Activated T-cell treated with anti-CD3 and anti-CD28 coated beads, Interleukin-2, amount 50 U/mL, for 72 hours (primary cell): ENCODE measurements around the gene GNPDA1. TPM values are rescaled to one million over a fixed set of nuclear protein-coding genes. Genes with fewer than 3 reads are reported as not detected.
"Not testable (repeated sequence)": the region's sequence is repeated elsewhere in the genome, so short reads cannot be mapped to it uniquely, and the experiment has no call there.

Experiments used
- ATAC-seq, 2 donors: fragments of 150-1000 bp; cut with Tn5 transposase; replicated peaks in 1 of 2; 2 replicates each; pipeline ENCODE4 v1.10.0; 2021; ENCODE audit warnings: moderate library complexity in 2 of 2, mild to moderate bottlenecking in 1 of 2
- DNase-seq, 2 donors: peaks; one replicate each; pipeline ENCODE4 v3.0.0; 2021 to 2022; ENCODE audit warnings: mixed read lengths in 1 of 2
- H3K27ac Mint-ChIP-seq: one replicate; pipeline ENCODE4 v1.8.0; 2022; ENCODE audit warnings: mild to moderate bottlenecking, moderate library complexity, mixed read lengths
- H3K27me3 Mint-ChIP-seq: one replicate; pipeline ENCODE4 v1.8.0; 2022; ENCODE audit warnings: low read depth, mixed read lengths
- H3K36me3 Mint-ChIP-seq, 2 donors: one replicate each; pipeline ENCODE4 v1.8.0; 2022; ENCODE audit warnings: mixed read lengths in 2 of 2, mild to moderate bottlenecking in 1 of 2; ENCODE audit not compliant: insufficient read depth in 2 of 2
- H3K4me1 Mint-ChIP-seq: one replicate; pipeline ENCODE4 v1.8.0; 2022; ENCODE audit warnings: low read depth, mixed read lengths
- H3K4me3 Mint-ChIP-seq, 2 donors: one replicate each; pipeline ENCODE4 v1.8.0; 2022; ENCODE audit warnings: mild to moderate bottlenecking in 2 of 2, mixed read lengths in 2 of 2, moderate library complexity in 2 of 2
- H3K9me3 Mint-ChIP-seq, 2 donors: one replicate each; pipeline ENCODE4 v1.8.0; 2022; ENCODE audit warnings: mixed read lengths in 2 of 2
- total RNA-seq, 2 donors: library from RNA; stranded (reverse); gene quantifications; one replicate each; pipeline ENCODE4 v1.2.3, GENCODE V29; 2022

GNPDA1 gene
- total RNA-seq, 2 donors from 2014 or later: 23.6 to 28.0 TPM

DNA sequence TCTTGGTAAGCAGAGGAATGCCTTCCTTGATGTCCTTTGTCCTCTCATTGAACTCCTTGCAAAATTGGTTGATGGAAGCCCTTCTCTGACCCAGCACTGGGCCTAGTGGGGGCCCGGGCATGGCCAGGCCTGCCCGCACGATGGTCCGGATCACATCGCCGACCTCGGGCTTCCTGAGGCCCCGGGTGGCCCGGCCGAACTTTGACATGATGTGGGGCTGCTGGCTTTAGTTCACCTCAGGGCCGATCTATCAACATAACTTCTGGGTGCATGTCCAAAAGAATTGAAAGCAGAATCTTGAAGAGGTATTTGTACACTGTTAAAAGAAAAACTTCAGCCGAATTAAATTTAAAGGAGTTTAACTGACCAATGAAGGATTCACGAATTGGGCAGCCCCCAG is 24.1 kb upstream of the GNPDA1 start:
- no peaks in the 10 kb centered on the region for H3K27me3 Mint-ChIP-seq
- peaks cover 9% of the 10 kb centered on the region for H3K4me1 Mint-ChIP-seq
- H3K27ac Mint-ChIP-seq: no peak overlapping the region
- H3K36me3 Mint-ChIP-seq: peaks cover 0 to 2% of the 10 kb centered on the region in 2 donors
- ATAC-seq: no peak
- no peaks in the 10 kb centered on the region for H3K9me3 Mint-ChIP-seq
- no peak overlapping the region for H3K4me3 Mint-ChIP-seq
- DNase-seq: no peak

DNA sequence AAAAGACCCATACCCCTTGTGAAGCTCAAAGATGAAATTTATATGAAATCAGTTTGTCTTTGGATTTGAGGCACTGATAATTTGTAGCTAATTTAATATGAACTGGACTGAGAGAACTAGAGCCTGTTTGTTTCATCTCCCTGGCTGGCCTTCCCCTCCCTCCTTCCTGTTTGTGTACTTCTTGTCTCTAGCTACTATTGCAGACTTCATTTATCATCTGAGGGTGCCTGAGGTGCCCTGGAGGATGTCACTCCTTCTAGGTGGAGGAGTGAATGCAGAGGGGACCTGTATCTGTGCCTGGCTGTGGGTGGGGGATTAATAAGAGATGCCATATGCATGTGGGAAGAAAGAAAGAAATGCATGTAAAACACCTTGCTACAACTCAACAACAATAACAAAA is 22.2 kb upstream of the GNPDA1 start:
- H3K4me1 Mint-ChIP-seq: peaks cover 9% of the 10 kb centered on the region
- no peak overlapping the region for H3K27ac Mint-ChIP-seq
- H3K36me3 Mint-ChIP-seq: peaks cover 0 to 2% of the 10 kb centered on the region in 2 donors
- no peaks in the 10 kb centered on the region for H3K27me3 Mint-ChIP-seq
- no peak for ATAC-seq
- H3K9me3 Mint-ChIP-seq: no peaks in the 10 kb centered on the region
- DNase-seq: no peak
- peak overlapping the region in 1 of 2 donors; percentile 28 for H3K4me3 Mint-ChIP-seq

DNA sequence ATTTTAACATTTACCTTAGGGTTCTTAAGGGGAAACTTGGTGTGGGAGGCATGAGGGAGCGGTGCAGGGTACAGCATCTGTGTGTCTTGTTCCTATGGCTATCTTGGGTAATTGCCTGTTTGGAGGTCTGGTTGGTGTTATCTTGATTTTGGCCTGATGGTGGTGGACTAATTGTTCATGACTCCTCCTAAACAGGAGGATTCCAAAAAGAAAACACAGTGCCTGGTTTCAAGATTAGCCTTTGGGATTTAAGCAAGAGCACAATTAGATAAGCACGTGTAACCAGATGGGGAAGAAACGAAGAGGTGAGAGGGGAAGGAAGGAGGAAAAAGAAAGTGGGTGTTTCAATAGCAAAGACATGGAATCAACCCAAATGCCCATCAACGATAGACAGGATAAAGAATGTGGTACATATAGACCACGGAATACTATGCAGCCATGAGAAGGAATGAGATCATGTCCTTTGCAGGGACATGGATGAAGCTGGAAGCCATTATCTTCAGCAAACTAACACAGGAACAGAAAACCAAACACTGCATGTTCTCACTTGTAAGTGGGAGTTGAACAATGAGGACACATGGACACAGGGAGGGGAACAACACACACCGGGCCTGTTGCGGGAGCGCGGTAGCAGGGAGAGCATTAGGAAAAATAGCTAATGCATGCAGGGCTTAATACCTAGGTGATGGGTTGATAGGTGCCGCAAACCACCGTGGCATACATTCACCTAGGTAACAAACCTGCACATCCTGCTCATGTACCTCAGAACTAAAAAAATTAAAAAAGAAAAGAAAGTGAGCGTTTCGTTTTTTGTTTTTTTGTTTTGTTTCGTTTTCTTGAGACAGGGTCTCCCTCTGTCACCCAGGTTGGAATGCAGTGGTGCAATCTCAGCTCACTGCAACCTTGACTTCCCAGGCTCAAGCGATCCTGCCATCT is 21.1 kb upstream of the GNPDA1 start:
- not testable (repeated sequence) for DNase-seq, ATAC-seq, H3K4me3 Mint-ChIP-seq, H3K36me3 Mint-ChIP-seq, H3K27ac Mint-ChIP-seq, H3K9me3 Mint-ChIP-seq, H3K4me1 Mint-ChIP-seq, H3K27me3 Mint-ChIP-seq

DNA sequence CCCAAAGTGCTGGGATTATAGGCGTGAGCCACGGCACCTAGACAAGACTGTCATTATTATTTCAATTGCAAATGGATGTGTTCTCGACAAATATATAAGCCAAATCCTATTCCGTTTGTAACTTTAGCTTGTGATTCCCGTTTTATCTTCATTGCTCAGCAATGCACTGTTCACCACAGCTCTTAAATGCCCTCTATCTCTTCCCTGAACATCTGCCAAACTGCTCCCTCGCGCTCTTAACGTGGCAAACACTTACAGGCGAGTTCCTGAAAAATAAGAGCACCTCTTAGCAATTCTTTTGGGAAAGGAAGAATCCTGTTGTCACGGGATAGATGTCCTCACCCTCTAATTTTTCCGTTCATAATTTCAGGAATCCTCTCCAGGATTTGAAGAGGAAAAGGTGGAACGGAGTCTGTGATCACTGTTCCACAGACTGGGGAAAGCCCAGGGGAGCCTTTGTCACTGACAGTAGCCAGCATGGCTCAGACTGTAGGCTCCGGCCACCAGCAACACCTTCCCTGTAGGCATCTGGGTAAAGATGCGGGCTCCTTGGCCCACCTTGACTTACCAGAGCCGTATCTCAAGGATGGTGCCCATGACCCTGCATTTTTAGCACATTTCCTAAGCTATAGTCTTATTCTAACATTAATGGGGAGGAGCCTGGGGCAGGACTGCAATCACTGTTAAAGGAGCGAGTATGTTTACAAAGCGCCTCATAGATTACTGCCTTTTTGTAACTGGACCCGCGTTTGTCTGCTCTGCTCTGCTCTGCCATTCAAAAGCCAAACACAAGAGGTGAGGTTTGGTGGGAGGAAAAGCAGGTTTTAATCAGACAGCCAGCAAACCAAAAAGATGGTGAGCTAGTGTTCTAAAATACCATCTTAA is 20.2 kb upstream of the GNPDA1 start:
- Mint-ChIP-seq H3K27me3 (no peaks in the 10 kb centered on the region), H3K9me3 (no peaks in the 10 kb centered on the region), H3K36me3 (peaks cover 0 to 2% of the 10 kb centered on the region in 2 donors), H3K4me1 (peaks cover 9% of the 10 kb centered on the region), H3K27ac (no peak overlapping the region), H3K4me3 (no peak overlapping the region)
- no peak for ATAC-seq
- no peak for DNase-seq

DNA sequence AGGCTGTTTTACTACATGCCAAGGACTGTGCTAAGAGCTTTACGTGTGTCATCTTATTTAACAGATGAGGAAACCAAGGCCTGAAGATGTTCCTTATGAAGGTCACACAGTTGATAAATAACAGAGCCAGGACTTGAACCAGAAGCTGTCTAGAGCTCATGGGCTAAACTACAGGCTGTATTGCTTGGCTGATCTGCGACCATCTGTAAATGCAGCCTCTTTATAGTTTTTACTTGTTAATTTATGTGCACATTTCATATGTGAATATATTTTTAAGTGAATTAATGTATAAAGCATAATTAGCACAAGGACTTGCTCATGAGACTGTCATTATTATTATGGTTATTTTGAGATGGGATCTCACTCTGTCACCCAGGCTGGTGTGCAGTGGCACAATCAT is 19.3 kb upstream of the GNPDA1 start:
- DNase-seq: no peak
- H3K27me3 Mint-ChIP-seq: no peaks in the 10 kb centered on the region
- no peak overlapping the region for H3K27ac Mint-ChIP-seq

DNA sequence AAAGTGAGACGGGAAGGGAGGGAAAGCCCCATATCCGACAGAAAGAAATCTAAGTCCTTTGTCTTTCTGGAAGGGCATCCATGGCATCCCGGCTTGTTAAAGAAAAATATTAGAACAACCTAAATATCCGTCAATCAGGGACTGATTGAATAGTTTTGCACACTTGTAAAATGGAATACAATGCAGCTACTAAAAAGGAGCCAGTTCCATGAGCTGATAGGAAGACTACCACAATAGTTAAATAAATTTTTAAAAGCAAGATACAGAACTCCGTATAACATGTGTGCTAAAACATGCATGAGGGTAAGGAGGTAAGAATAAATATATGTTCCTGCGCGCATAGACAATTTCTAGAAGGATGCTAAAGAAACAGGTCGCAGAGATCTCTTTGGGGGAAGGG is 12.8 kb upstream of the GNPDA1 start:
- peak overlapping the region; percentile 99 for H3K27ac Mint-ChIP-seq
- ATAC-seq (no peak), DNase-seq (no peak)
- H3K4me3 Mint-ChIP-seq: peak overlapping the region; percentile 90 to 99
- no peaks in the 10 kb centered on the region for H3K9me3 Mint-ChIP-seq
- H3K27me3 Mint-ChIP-seq: no peaks in the 10 kb centered on the region
- no peaks in the 10 kb centered on the region for H3K36me3 Mint-ChIP-seq
- peaks cover 19% of the 10 kb centered on the region for H3K4me1 Mint-ChIP-seq

More for the DNA sequence above, 19.3 kb upstream of the GNPDA1 start:
- Mint-ChIP-seq H3K4me3 (no peak overlapping the region), H3K36me3 (peaks cover 0 to 2% of the 10 kb centered on the region in 2 donors), H3K9me3 (no peaks in the 10 kb centered on the region), H3K4me1 (peaks cover 9% of the 10 kb centered on the region)
- no peak for ATAC-seq

DNA sequence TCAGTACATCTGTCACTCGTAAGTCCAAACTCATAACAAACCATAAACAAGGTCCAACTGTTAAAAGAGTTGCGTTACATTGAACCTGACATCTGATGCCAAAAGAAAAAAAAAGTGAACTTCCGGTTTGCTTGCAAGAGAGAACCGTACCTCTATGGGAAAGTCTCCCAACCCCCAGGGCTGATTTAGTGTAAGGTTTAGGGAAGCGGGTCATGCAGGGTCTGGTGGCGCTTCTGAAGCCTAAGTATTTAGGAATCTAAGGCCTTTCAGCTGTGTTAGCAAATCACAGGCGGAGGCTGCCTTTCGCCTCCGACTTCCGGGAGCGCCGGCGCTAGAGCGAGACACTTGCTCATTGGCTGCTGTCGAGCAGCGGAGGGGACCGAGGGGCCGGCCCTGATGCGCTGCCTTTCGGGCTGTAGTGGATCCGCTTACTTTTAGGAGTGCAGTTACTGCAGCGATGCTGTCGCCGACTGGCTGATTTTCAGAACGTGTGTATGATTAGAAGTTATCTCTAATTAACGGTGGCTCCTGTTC is 12.0 kb upstream of the GNPDA1 start:
- Mint-ChIP-seq H3K4me1 (peaks cover 26% of the 10 kb centered on the region), H3K9me3 (peaks cover 4% of the 10 kb centered on the region in 2 donors), H3K4me3 (peak overlapping the region; percentile 90 to 99), H3K27me3 (no peaks in the 10 kb centered on the region), H3K27ac (peak overlapping the region; percentile 99), H3K36me3 (peaks cover 0 to 3% of the 10 kb centered on the region in 2 donors)
- DNase-seq (peak; percentile 89 to 90), ATAC-seq (peak; percentile 100)

DNA sequence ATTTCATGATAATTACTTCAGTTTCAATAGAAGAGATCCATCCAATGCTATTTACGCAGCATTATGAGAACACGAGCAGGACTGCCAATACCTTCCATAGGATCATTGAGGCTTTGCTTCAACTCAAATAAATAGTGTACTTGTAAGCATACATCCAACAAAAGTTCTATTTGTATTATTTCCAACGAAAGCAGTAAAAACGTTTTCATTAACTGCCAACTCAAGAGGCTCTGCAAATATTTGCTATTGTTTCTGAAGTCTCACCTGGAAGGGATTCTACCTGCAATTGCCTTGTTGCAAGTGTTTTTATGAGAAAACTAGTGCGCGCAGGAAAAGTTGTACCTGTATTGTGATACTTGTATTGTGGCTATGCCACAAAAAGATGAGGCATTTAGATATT is 11.0 kb upstream of the GNPDA1 start:
- ATAC-seq (no peak), DNase-seq (no peak)
- no peaks in the 10 kb centered on the region for H3K27me3 Mint-ChIP-seq
- no peak overlapping the region for H3K27ac Mint-ChIP-seq
- H3K9me3 Mint-ChIP-seq: peaks cover 4 to 5% of the 10 kb centered on the region in 2 donors
- peaks cover 35% of the 10 kb centered on the region for H3K4me1 Mint-ChIP-seq
- H3K36me3 Mint-ChIP-seq: peaks cover 0 to 5% of the 10 kb centered on the region in 2 donors
- H3K4me3 Mint-ChIP-seq: no peak overlapping the region

DNA sequence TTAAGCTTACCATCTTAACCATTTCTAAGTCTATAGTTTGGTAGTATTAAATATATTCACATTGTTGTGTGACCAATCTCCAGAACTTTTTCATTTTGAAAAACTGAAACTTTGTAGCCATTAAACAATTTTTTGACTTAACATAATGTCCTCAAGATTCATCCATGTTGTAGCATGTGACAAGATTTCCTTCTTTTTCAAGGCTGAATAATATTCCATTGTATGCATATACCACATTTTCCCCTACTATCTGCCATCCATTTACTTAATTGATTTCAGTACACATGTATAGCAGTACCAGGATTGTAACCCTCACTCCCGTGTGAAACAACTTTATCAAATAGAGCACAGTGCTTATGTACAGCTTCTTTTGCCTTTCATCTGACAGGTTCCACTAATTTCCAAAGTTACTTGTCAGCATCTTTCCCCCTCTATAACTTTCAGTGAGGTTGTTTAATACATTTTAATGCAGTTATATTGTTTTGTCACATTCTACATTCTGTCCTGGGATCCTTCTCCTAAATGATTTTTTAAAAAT is 7.4 kb upstream of the GNPDA1 start:
- Mint-ChIP-seq H3K27ac (no peak overlapping the region), H3K4me1 (peaks cover 63% of the 10 kb centered on the region), H3K4me3 (no peak overlapping the region), H3K36me3 (peaks cover 0 to 5% of the 10 kb centered on the region in 2 donors), H3K9me3 (peaks cover 4 to 5% of the 10 kb centered on the region in 2 donors), H3K27me3 (no peaks in the 10 kb centered on the region)
- no peak for DNase-seq
- no peak for ATAC-seq

DNA sequence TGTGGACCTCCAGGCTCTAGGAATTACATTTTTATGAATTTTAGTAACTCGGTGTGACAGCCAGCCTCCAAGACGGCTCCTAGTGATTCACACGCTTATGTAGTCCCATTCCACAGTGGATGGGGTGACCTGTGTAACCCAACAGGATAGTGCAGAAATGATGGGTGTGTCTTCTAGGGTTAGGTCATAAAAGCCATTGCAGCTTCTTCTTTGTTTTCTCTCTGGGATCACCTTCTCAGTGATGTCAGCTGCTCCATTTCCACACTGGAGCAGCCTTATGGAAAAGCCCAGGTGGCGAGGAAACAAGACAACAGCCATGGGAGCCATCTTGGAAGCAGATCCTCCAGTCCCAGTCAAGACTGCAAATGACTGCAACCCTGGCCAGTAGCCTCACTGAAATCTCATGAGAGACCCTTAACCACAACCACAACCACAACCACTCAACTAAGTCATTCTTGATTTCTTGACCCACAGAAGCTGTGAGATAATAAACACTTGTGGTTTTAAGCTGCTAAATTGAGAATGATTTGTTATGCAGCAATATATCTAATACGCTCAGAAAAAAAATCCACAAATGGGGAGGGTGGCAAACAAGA is 5.1 kb upstream of the GNPDA1 start:
- peaks cover 75% of the 10 kb centered on the region for H3K4me1 Mint-ChIP-seq
- peaks cover 0 to 5% of the 10 kb centered on the region in 2 donors for H3K36me3 Mint-ChIP-seq
- peak overlapping the region; percentile 56 for H3K27ac Mint-ChIP-seq
- no peaks in the 10 kb centered on the region for H3K27me3 Mint-ChIP-seq
- peak; percentile 43 to 48 for DNase-seq
- H3K9me3 Mint-ChIP-seq: peaks cover 4 to 5% of the 10 kb centered on the region in 2 donors
- peak overlapping the region; percentile 29 to 49 for H3K4me3 Mint-ChIP-seq
- ATAC-seq: no peak

DNA sequence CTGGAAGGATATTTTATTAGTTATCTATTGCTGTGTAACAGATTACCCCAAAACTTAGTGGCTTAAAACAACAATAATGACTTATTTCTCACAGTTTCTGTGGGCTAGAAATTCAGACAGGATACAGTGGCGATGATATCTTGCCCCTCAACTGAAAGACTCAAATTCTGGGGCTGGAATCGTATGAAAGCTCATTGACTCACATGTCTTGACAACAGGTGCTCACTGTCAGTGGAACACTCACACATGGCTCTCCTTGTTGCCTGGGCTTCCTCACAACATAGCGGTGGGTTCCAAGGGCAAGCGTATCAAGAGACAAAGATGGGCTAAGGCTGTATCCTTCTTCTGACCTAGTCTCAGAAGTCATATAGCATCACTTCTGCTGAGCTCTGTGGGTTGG is 3.7 kb upstream of the GNPDA1 start:
- Mint-ChIP-seq H3K4me3 (peak overlapping the region; percentile 77 to 91), H3K27ac (peak overlapping the region; percentile 93), H3K36me3 (peaks cover 0 to 5% of the 10 kb centered on the region in 2 donors), H3K27me3 (no peaks in the 10 kb centered on the region), H3K4me1 (peaks cover 83% of the 10 kb centered on the region), H3K9me3 (peaks cover 4 to 5% of the 10 kb centered on the region in 2 donors)
- peak; percentile 44 to 61 for ATAC-seq
- peak; percentile 53 to 61 for DNase-seq

DNA sequence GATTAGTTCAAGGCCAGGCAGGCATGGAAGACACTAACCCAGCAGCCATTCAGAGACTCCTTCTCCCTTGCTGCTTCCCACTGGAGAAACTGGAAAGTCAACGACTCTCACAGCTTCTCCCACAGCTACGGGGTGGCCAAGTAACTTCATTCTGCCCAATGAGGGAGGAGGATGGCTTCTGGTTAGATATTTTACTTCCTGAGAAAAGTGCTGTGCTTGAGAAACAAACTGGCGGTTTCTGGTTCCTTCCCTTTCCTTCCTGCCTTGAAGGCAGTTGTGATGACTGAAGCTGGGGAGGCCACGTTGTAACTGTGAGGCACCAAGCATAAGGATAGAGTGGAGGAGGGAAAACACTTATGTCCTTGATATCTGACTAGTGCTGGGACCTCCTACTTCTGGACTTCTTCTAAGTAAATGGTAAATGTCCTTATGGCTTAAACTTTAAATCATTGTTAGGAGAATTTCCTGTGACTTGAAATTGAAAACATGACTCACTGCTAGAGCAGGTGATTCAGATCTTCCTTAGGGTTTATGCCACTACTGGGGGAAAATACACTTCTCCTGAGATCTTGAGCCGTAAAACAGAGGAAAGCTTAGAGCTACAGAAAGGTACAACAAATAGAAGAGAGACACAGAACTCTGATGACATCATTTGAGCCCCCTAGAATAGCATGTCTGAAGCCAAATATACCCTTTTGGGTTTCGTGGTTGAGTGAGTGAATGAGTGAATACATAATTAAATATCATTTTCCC is 3.1 kb upstream of the GNPDA1 start:
- ATAC-seq: peak; percentile 59 to 66
- Mint-ChIP-seq H3K4me3 (peak overlapping the region; percentile 77 to 91), H3K36me3 (peaks cover 0 to 5% of the 10 kb centered on the region in 2 donors), H3K4me1 (peaks cover 83% of the 10 kb centered on the region), H3K9me3 (peaks cover 4 to 5% of the 10 kb centered on the region in 2 donors), H3K27me3 (no peaks in the 10 kb centered on the region), H3K27ac (peak overlapping the region; percentile 93)
- peak; percentile 42 to 43 for DNase-seq
